Keratinocyte (primary cell): Measurements from ENCODE around the gene MAPK1. TPM values are rescaled to one million over a fixed set of nuclear protein-coding genes. Genes with fewer than 3 reads are reported as not detected.

Source experiments
- DNase-seq: peaks from one replicate; pipeline ENCODE4 v3.0.0-alpha.2; 2011; ENCODE audit warnings: low read depth, missing footprints, low spot score
- FAIRE-seq: peaks from 2 replicates; lab custom pipeline; 2011; peaks lifted over from hg19 to GRCh38; lab: Jason Lieb, UNC
- H2AFZ ChIP-seq: 2 replicates; pipeline ENCODE4 v1.6.0; 2012; ENCODE audit warnings: low read length, control low read depth, inconsistent platforms; ENCODE audit not compliant: control insufficient read depth
- H3K27ac ChIP-seq: 2 replicates; pipeline ENCODE4 v1.5.1; 2011; ENCODE audit warnings: low read length; ENCODE audit not compliant: control insufficient read depth, insufficient read depth
- H3K27me3 ChIP-seq: 3 replicates; pipeline ENCODE4 v1.6.0; 2011; ENCODE audit warnings: low read length; ENCODE audit not compliant: control insufficient read depth, insufficient read depth; ENCODE audit errors: extremely low read depth
- H3K36me3 ChIP-seq, 2 experiments: 2 replicates in 1 of 2; 3 replicates in 1 of 2; pipeline ENCODE4 v1.5.1; 2011; ENCODE audit warnings: low read length in 2 of 2, mild to moderate bottlenecking in 1 of 2; ENCODE audit not compliant: control insufficient read depth in 2 of 2, insufficient read depth in 2 of 2; ENCODE audit errors: extremely low read depth in 1 of 2
- H3K4me1 ChIP-seq: 3 replicates; pipeline ENCODE4 v1.5.1; 2011; ENCODE audit warnings: low read length; ENCODE audit not compliant: control insufficient read depth, insufficient read depth; ENCODE audit errors: extremely low read depth
- H3K4me2 ChIP-seq: 3 replicates; pipeline ENCODE4 v1.6.0; 2011; ENCODE audit warnings: low read depth, low read length; ENCODE audit not compliant: control insufficient read depth, insufficient read depth; ENCODE audit errors: extremely low read depth
- H3K4me3 ChIP-seq, 3 experiments: fragments of 200-600 bp in 1 of 3; sonication (generic) in 1 of 3; 2 replicates in 2 of 3; 3 replicates in 1 of 3; pipeline ENCODE4 v1.5.1; 2011 to 2016; ENCODE audit warnings: low read length in 3 of 3, mild to moderate bottlenecking in 3 of 3, control low read depth in 2 of 3, inconsistent platforms in 1 of 3, low read depth in 1 of 3, mixed read lengths in 1 of 3, mixed run types in 1 of 3, moderate library complexity in 1 of 3; ENCODE audit not compliant: control insufficient read depth in 2 of 3, insufficient read depth in 2 of 3; ENCODE audit errors: extremely low read depth in 1 of 3
- H3K79me2 ChIP-seq: 2 replicates; pipeline ENCODE4 v1.6.0; 2012; ENCODE audit warnings: low read length; ENCODE audit not compliant: control insufficient read depth, insufficient read depth
- H3K9ac ChIP-seq: 3 replicates; pipeline ENCODE4 v1.6.0; 2011; ENCODE audit warnings: low read length; ENCODE audit not compliant: control insufficient read depth, insufficient read depth; ENCODE audit errors: extremely low read depth
- H3K9me1 ChIP-seq: 3 replicates; pipeline ENCODE4 v1.6.0; 2011; ENCODE audit warnings: low read length; ENCODE audit not compliant: control insufficient read depth, insufficient read depth; ENCODE audit errors: extremely low read depth
- H3K9me3 ChIP-seq: 2 replicates; pipeline ENCODE4 v1.5.1; 2012; ENCODE audit warnings: low read depth, low read length; ENCODE audit not compliant: control insufficient read depth
- H4K20me1 ChIP-seq: 3 replicates; pipeline ENCODE4 v1.6.0; 2011; ENCODE audit warnings: low read length; ENCODE audit not compliant: control insufficient read depth, insufficient read depth; ENCODE audit errors: extremely low read depth
- EZH2 ChIP-seq: IDR thresholded peaks from one replicate; pipeline ENCODE4 v1.6.1; 2012; ENCODE audit warnings: inconsistent platforms, mild to moderate bottlenecking, low read length, moderate library complexity
- dilution Hi-C: fragments of 300-500 bp; cut with MboI; formaldehyde crosslinking; loops from one replicate; pipeline ENCODE4 v1.7.0; 2020; ENCODE audit warnings: low sequenced_read_pairs; ENCODE audit not compliant: extremely low pct_ligation_motif_present
- polyA plus RNA-seq, 5 experiments: library from polyadenylated mRNA; depleted of rRNA in 3 of 5; stranded (reverse) in 3 of 5; stranded (forward) in 1 of 5; unstranded in 1 of 5; fragments of >200 nt; gene quantifications; 1 replicate in 1 of 5; 2 replicates in 3 of 5; 3 replicates in 1 of 5; pipeline versions ENCODE4 v1.2.1 to v1.2.3, GENCODE V29; 2011 to 2012; ENCODE audit warnings: missing spikeins in 2 of 5, low read depth in 1 of 5, low replicate concordance in 1 of 5
- TF ChIP-seq, protein P1 (sequence below), 3 experiments: IDR thresholded peaks in 1 of 3; conservative IDR thresholded peaks in 1 of 3; optimal IDR thresholded peaks in 1 of 3; 2 replicates in 2 of 3; 3 replicates in 1 of 3; pipeline versions ENCODE3 to v1.5.1; 2011; ENCODE audit warnings: low read length in 3 of 3, mild to moderate bottlenecking in 3 of 3, moderate library complexity in 2 of 3, control low read depth in 1 of 3, inconsistent platforms in 1 of 3; ENCODE audit not compliant: insufficient read depth in 2 of 3; ENCODE audit errors: extremely low read depth in 1 of 3

Gene MAPK1
- polyA plus RNA-seq, 1 donor (not counting 4 experiments of a cell fraction or from before 2014, with no cell fraction given), result 136 TPM

DNA sequence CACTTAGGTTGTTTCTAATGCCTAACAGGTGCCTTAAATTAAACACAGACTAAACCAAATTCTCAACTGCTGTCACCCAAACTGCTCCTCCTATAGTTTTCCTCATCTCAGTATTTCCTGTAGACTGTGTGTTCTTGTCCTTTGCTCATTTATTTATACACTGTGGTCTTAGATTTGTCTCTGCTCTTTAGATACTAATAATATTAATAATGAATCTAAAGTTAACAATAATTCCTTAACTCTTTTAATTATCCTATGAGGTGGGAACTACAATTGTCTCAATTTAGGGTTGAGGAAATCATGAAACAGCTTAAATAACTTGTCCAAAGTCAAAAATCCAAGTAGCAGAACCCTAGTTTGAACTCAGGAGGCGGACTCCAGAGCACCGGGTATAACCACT, 88.0 kb downstream of the MAPK1 start:
- Histone ChIP-seq H3K9ac (no peak overlapping the region), H3K4me3 (no peak overlapping the region), H3K27ac (no peak overlapping the region), H2AFZ (no peak overlapping the region), H3K9me1 (no peaks in the 10 kb centered on the region), H3K9me3 (no peaks in the 10 kb centered on the region), H4K20me1 (no peaks in the 10 kb centered on the region), H3K79me2 (no peaks in the 10 kb centered on the region), H3K4me2 (no peak overlapping the region), H3K4me1 (no peaks in the 10 kb centered on the region), H3K36me3 (peaks cover 7 to 9% of the 10 kb centered on the region in 2 experiments), H3K27me3 (no peaks in the 10 kb centered on the region)
- DNase-seq (no peak), FAIRE-seq (no peak)
- dilution Hi-C loops, result no loop called here
- TF ChIP-seq EZH2, result no peak
- TF ChIP-seq, protein P1, sequence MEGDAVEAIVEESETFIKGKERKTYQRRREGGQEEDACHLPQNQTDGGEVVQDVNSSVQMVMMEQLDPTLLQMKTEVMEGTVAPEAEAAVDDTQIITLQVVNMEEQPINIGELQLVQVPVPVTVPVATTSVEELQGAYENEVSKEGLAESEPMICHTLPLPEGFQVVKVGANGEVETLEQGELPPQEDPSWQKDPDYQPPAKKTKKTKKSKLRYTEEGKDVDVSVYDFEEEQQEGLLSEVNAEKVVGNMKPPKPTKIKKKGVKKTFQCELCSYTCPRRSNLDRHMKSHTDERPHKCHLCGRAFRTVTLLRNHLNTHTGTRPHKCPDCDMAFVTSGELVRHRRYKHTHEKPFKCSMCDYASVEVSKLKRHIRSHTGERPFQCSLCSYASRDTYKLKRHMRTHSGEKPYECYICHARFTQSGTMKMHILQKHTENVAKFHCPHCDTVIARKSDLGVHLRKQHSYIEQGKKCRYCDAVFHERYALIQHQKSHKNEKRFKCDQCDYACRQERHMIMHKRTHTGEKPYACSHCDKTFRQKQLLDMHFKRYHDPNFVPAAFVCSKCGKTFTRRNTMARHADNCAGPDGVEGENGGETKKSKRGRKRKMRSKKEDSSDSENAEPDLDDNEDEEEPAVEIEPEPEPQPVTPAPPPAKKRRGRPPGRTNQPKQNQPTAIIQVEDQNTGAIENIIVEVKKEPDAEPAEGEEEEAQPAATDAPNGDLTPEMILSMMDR (optimal IDR thresholded peaks at IDR 0.05 in 1 of 3, IDR thresholded peaks at IDR 0.05 in 1 of 3, conservative IDR thresholded peaks at IDR 0.05 in 1 of 3; ENCODE audit: extremely low read depth in 1 of 3, insufficient read depth in 2 of 3, low read length in 3 of 3), result no peak

DNA sequence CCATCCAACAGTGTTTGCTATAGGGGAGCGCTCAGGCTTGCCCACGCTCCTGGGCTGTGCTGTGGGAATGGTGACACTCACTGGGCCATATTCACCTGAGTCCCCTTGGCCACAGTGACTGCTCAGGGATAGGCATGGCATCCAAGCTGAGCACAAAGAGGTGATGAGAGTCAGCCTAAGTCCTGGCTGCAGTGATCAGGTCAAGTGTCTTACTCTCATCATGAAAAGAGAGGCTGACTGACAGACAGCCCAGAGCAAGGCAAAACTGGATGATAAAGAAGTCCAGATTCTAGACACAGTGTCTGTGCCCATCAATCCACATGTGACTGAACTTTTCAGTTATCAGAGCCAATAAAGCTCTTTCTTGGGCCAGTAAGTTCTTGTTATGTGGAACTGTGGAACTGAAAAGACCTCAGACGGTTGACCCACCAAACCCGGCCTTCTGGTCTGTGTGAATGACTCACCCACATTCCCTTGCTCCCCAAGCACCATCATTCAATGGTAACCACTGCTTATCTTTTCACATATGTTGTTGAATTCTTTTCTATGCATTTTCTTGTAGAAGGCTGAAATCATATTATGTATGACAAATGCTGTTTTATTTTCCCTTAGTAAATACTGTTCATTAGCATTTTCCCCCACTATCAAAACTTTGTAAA, 88.6 kb downstream of the MAPK1 start:
- TF ChIP-seq, protein P1 (optimal IDR thresholded peaks at IDR 0.05 in 1 of 3, IDR thresholded peaks at IDR 0.05 in 1 of 3, conservative IDR thresholded peaks at IDR 0.05 in 1 of 3; ENCODE audit: extremely low read depth in 1 of 3, insufficient read depth in 2 of 3, low read length in 3 of 3), result no peak
- TF ChIP-seq EZH2, result no peak
- Histone ChIP-seq H3K27ac (no peak overlapping the region), H3K4me1 (no peaks in the 10 kb centered on the region), H3K4me2 (no peak overlapping the region), H3K9me3 (no peaks in the 10 kb centered on the region), H4K20me1 (no peaks in the 10 kb centered on the region), H3K9ac (no peak overlapping the region), H3K27me3 (no peaks in the 10 kb centered on the region), H2AFZ (no peak overlapping the region), H3K4me3 (no peak overlapping the region), H3K9me1 (no peaks in the 10 kb centered on the region), H3K79me2 (no peaks in the 10 kb centered on the region), H3K36me3 (peaks cover 7 to 12% of the 10 kb centered on the region in 2 experiments)
- DNase-seq (no peak), FAIRE-seq (no peak)
- dilution Hi-C loops, result no loop called here
